Stimulated activated CD8-positive, alpha-beta memory T cell treated with anti-CD3 and anti-CD28 coated beads, Interleukin-7, amount 100 ng/mL, for 48 hours (primary cell): ENCODE results near the gene TM9SF3.
"Not testable (repeated sequence)": the region's sequence is repeated elsewhere in the genome, so short reads cannot be mapped to it uniquely, and the experiment has no call there.

Experiments
- DNase-seq, 2 donors: peaks; one replicate each; pipeline ENCODE4 v3.0.0-alpha.2; 2020; ENCODE audit warnings: low read depth in 1 of 2; ENCODE audit errors: extremely low read depth in 1 of 2

The TM9SF3 gene

DNA sequence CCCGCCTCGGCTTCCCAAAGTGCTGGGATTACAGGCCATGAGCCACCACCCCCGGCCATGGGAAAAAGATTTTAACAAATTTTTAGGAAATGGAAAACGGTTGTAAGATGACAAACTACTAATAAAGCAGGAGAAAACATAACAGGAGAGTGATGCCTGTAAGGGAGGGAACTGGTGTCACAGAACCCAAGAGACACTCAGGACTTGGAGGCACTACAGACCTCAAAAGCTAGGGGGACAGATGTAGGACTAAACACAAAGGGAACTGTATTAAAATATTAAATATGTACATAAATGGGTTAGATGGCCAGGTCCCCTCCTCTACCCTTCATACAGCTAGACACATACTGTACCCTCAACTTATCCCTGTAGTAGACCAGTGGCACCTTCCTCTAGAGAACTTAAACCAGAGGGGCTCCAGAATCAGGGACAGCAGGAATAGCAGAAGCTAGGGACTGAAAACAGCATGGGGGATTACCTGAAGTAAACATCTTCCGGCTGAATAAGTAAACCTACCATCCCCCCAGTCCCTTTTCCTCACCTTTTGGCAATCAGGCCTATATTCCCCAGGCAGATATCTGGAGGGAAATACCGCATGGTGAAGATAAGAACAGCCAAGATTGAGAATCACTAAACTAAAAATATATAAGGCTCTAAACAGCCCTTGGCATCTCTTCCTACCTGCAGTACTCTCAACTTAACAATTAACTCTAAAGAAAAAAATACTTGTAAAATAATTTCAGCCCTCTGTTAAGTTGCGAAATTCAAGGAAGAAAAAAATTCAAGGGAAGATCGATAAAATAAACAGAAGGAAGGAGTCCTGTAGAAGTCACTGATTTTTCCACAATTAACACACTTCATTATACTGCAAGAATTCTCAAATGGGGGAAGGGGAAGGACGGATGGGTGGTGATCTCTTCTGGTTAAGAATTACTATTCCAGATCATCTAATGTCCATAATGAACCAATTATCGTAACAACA lies 15.5 kb downstream of the TM9SF3 start:
- DNase-seq, result no peak

GRCh38 chr10:96570511-96570910 lies 16.3 kb downstream of the TM9SF3 start:
- DNase-seq, result no peak

DNA sequence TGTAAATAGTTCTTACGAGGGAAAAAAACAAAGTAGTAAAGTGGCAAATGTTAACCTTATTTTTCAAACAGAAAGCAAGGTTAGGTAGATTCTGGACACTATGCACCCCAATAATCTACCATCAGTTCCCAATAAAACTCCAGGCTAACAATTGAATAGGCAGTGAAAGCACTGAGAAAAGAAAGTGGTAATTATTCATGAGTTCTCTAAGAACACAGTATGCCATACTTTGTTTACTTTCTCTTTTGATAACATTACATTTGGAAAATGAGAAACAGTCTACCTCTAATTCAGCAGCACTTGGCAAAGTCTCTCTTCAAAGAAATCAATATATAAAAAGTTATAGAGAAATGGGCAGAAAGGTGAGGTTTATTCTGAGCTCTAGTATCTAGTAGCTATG lies 18.4 kb downstream of the TM9SF3 start:
- DNase-seq, result no peak

- no peak for DNase-seq
These were observed 21.0 kb downstream of the TM9SF3 start for GRCh38 chr10:96565774-96566173.

DNA sequence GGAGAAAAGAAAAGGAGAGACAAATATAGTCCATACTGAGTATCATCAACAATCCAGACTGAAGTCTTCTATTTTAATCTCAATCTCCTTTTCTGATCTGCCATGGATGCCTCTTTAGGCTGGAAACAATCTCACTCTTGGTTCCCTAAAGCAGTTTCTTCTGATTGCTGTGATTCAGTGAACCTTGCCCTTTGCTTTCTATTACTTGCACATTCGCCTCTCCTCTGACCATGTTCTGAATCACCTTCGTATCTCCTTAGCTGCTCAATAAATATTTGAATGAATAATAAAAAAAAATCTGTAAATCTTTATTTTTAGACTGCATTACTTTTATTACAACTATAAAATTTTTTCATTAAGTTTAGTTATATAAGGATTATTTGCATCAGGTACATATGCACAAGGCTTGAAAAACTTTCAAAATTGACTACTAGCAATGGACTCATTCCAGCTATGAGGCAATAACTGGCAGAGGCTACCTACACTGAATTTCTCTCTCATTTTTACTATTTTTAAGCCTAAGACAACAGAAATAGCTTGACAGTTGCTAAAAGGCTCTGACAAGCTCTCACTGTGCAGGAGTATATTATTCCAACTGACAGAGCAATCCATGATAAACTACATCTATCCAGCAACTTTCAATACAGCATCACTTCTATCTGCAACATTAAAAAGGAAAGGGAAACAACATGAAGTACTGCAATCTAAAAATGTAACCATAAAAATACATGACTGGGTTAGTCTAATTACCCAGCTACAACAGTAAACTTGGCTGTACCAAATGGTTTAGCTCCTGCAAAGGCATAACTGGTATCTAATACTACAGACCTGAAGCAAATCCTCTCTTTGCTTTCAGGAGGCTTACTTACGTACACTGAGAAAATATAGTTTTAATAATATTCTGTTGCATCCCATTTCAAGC lies 25.6 kb downstream of the TM9SF3 start:
- no peak for DNase-seq

GRCh38 chr10:96560489-96560888 lies 26.3 kb downstream of the TM9SF3 start:
- no peak for DNase-seq

- no peak for DNase-seq
These were observed 30.8 kb downstream of the TM9SF3 start for GRCh38 chr10:96556003-96556402.

GRCh38 chr10:96555330-96555729 lies 31.5 kb downstream of the TM9SF3 start:
- no peak for DNase-seq

DNA sequence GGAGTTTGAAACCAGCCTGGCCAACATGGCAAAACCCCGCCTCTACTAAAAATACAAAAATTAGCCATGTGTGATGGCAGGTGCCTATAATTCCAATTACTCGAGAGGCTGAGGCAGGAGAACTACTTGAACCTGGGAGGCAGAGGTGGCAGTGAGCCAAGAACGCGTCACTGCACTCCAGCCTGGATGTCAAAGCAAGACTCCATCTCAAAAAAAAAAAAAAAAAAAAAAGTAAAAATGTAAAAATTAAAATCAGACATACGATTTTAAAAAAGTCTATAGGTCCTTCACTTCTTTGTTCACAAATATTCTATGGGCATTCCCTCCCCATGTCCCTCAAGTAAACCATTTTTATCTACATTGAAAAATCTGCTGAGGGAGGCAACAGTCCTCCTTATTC lies 38.2 kb downstream of the TM9SF3 start:
- DNase-seq, result no peak

DNA sequence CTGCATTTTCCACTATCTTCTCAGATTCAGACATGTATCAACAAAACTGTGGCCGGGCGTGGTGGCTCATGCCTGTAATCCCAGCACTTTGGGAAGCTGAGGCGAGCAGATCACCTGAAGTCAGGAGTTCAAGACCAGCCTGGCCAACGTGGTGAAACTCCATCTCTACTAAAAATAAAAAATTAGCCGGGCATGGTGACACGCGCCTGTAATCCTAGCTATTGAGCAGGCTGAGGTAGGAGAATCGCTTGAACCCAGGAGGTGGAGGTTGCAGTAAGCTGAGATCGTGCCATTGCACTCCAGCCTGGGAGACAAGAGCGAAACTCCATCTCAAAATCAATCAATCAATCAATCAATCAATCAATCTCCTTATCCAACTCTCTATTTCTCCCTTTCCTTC lies 41.3 kb downstream of the TM9SF3 start:
- not testable (repeated sequence) for DNase-seq

- DNase-seq, result no peak
These were observed 44.9 kb downstream of the TM9SF3 start for GRCh38 chr10:96541921-96542320.

DNA sequence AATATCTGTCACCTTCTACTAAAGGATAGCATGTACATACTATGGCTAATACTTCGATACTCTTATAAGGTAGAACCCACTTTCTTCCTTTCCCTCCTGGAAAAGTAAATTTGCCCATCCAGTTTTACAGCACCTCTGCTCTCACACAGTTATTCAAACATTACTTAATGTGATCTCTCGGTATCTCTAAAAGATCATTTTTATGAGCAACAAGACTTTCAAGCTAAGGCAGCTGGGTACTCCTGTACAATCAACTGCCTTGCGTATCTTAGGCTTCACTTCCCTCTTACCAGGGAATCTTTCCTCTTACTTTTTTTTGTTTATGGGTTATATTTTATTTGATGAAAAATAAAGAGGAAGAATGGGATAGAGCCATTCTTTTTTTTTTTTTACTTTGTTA lies 46.6 kb downstream of the TM9SF3 start:
- DNase-seq, result no peak

DNA sequence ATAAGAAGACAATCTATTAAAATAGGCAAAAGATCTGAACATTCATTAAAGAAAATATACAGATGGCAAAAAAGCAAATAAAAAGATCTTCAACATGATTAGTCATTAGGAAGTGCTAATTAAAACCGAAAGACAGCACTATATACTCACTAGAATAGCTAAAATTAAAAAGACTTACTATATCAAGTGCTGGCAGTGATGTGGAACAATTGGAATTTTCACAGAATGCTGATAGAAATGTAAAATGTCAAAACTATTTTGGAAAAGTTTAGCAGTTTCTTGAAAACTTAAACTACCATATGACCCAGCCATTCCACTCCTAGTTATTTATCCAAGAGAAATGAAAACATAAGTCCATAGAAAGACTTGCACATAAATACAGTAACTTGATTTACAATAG lies 48.1 kb downstream of the TM9SF3 start:
- no peak for DNase-seq

GRCh38 chr10:96536129-96536528 lies 50.7 kb downstream of the TM9SF3 start:
- no peak for DNase-seq

- DNase-seq, result no peak
These were observed 54.3 kb downstream of the TM9SF3 start for GRCh38 chr10:96532523-96532922.

GRCh38 chr10:96529634-96530279 lies 57.1 kb downstream of the TM9SF3 start:
- no peak for DNase-seq

DNA sequence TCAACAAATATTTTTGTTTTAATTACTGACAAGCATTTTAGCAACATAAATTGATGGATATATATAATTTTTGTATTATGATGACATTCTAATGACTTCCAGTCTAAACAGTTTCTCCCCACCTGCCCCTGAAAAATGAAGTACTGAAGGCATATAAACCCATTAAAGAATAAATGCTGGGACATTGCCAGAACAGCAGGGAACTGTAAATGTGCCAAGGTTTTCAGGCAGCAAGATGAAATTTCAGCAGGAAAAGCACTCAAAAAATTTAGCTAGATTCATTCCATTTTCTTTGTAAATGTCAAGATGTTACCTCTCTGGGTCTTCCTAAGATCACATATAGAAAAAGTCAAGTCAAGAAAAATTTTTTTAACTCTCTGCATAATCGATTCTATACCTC lies 62.1 kb downstream of the TM9SF3 start:
- no peak for DNase-seq

- DNase-seq, result no peak
These were observed 69.5 kb downstream of the TM9SF3 start for GRCh38 chr10:96517284-96517683.

DNA sequence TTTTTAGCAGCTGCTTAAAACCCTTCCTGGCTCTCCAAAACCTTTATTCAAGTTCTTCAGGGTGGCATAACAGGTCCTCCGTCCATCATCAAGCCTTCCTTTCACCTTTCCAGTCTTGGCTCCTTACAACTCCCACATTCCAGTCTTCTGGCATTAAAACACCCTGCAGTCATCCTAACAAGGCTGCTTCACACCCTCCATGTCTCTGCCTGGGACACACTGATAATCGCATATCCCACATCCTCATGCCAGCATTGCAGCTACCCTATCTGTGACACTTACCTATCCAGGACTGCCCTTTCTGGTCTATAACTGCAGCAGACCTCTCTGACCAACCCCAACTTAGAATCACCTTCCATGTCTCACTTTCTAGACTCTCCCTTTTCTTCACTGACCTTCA lies 70.5 kb downstream of the TM9SF3 start:
- no peak for DNase-seq

DNA sequence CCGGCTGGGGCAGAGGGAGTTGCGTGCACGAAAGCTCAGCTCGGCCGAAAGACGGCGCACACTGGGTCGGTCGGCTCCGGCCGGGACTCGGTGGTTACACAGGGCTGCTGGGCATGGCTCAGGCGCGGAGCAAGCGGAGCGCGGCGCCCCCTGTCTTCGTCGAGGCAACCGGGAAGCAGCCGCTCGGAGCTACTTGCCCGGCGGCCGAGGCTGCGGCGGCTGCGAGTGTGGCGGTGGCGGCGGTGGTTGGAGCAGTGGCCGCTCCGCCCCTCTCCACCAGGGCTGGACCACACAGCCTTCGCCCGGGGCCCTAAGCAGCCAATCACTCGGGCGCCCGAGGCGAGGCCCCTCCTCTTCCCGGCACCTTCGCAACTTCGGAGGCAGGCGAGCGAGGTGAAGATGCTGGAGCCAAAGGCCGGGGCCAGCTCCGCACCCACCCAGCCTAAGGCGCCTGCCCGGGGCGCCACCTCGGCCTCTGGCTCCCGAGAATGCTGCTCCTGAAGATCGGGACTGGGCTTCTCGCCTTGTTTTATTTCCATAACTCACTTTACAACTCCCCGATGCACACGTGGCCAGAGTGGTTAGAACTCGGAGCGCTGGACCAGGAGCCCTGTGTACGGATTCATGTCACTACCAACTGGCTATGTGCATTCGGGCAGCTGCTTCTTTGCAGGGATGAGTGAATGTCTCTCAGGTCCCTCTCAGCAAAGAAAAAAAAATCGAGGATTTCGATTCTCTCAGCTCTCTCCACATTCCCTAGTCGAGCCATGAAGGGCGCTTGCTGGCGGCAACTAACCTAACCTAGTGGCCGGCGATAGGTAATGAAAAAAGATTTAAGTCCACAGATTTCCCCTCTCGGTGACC lies 72.9 kb downstream of the TM9SF3 start, which contains the start of gene TLL2:
Gene TLL2 (minus strand): TSS at position 229 of the 864 bp plus-strand sequence. CDS start 241 bp downstream, outside the sequence.
- DNase-seq, result peak; percentile 50 to 57
